B cell (primary cell): ENCODE data around the gene CDC25B. TPM values are rescaled to one million over a fixed set of nuclear protein-coding genes. Genes with fewer than 3 reads are reported as not detected.

Source experiments
- ATAC-seq: fragments of 200-7000 bp; cut with Tn5 transposase; one replicate; pipeline ENCODE4 v1.10.0; 2021; ENCODE audit warnings: low read depth, mild to moderate bottlenecking, moderate number of reproducible peaks, moderate library complexity
- CTCF ChIA-PET: fragments of 350-600 bp; sonication (Branson Sonifier 250); formaldehyde crosslinking; loops from one replicate; lab custom pipeline; 2021; ENCODE audit warnings: antibody characterized with exemption, inconsistent platforms; lab: Charles Lee
- POLR2A ChIA-PET: fragments of 350-600 bp; sonication (Branson Sonifier 250); formaldehyde crosslinking; loops from one replicate; lab custom pipeline; 2021; ENCODE audit warnings: antibody characterized with exemption; lab: Charles Lee
- DNase-seq: peaks from one replicate; pipeline ENCODE4 v3.0.0; 2013
- H2AFZ ChIP-seq: 2 replicates; pipeline ENCODE4 v1.6.1; 2012; ENCODE audit warnings: mild to moderate bottlenecking, low read depth, low read length; ENCODE audit not compliant: insufficient read depth, poor library complexity, severe bottlenecking
- H3K27ac ChIP-seq, 2 donors: 1 replicate in 1 of 2; 2 replicates in 1 of 2; pipeline ENCODE4 v1.5.1; 2012 to 2013; ENCODE audit warnings: low read length in 2 of 2, mild to moderate bottlenecking in 2 of 2, moderate library complexity in 1 of 2
- H3K27me3 ChIP-seq, 4 experiments: fragments of 200-600 bp in 1 of 4; sonication (generic) in 1 of 4; replicated peaks in 1 of 4; 1 replicate in 2 of 4; 2 replicates in 2 of 4; pipeline versions ENCODE4 v1.6.1 to v1.7.0; 2013 to 2016; ENCODE audit warnings: low read length in 3 of 4, mild to moderate bottlenecking in 2 of 4, mixed read lengths in 1 of 4, moderate library complexity in 1 of 4; ENCODE audit not compliant: insufficient read depth in 4 of 4, control insufficient read depth in 3 of 4; ENCODE audit errors: control extremely low read depth in 1 of 4
- H3K36me3 ChIP-seq, 2 experiments: replicated peaks in 1 of 2; 1 replicate in 1 of 2; 2 replicates in 1 of 2; pipeline versions ENCODE4 v1.6.1 to v1.7.1; 2013; ENCODE audit warnings: low read length in 1 of 2; ENCODE audit not compliant: insufficient read depth in 2 of 2, control insufficient read depth in 1 of 2; ENCODE audit errors: control extremely low read depth in 1 of 2, extremely low read depth in 1 of 2
- H3K4me1 ChIP-seq, 2 donors: fragments of 200-600 bp in 1 of 2; sonication (generic) in 1 of 2; 1 replicate in 1 of 2; 2 replicates in 1 of 2; pipeline versions ENCODE4 v1.5.1 to v1.6.1; 2013 to 2017; ENCODE audit warnings: low read length in 2 of 2; ENCODE audit not compliant: control insufficient read depth in 2 of 2, insufficient read depth in 2 of 2
- H3K4me2 ChIP-seq: replicated peaks from 2 replicates; pipeline ENCODE3; 2012; ENCODE audit warnings: mild to moderate bottlenecking, low read depth, low read length; ENCODE audit not compliant: poor library complexity, severe bottlenecking
- H3K4me3 ChIP-seq, 5 experiments: fragments of 200-600 bp in 1 of 5; sonication (generic) in 1 of 5; 1 replicate in 3 of 5; 2 replicates in 2 of 5; pipeline versions ENCODE4 v1.5.1 to v1.7.0; 2011 to 2016; ENCODE audit warnings: low read length in 4 of 5, mild to moderate bottlenecking in 4 of 5, low read depth in 2 of 5, control low read depth in 1 of 5, moderate library complexity in 1 of 5; ENCODE audit not compliant: insufficient read depth in 1 of 5; ENCODE audit errors: control extremely low read depth in 1 of 5, extremely low read depth in 1 of 5
- H3K79me2 ChIP-seq: fragments of 200-600 bp; sonication (generic); one replicate; pipeline ENCODE4 v1.6.0; 2016; ENCODE audit warnings: low read length; ENCODE audit not compliant: control insufficient read depth, insufficient read depth
- H3K9ac ChIP-seq: fragments of 200-600 bp; sonication (generic); 2 replicates; pipeline ENCODE4 v1.6.1; 2017; ENCODE audit warnings: mild to moderate bottlenecking, low read length, moderate library complexity
- H3K9me3 ChIP-seq, 3 donors: one replicate each; pipeline versions ENCODE4 v1.6.1 to v1.7.1; 2013; ENCODE audit warnings: low read length in 2 of 3; ENCODE audit not compliant: control insufficient read depth in 2 of 3, insufficient read depth in 1 of 3; ENCODE audit errors: control extremely low read depth in 1 of 3
- H4K20me1 ChIP-seq: 2 replicates; pipeline ENCODE4 v1.6.0; 2012; ENCODE audit warnings: mild to moderate bottlenecking, low read length; ENCODE audit not compliant: insufficient read depth, control insufficient read depth, poor library complexity, severe bottlenecking
- H3K27ac Mint-ChIP-seq: one replicate; pipeline ENCODE4 v1.8.0; 2021; ENCODE audit warnings: mixed read lengths
- H3K27me3 Mint-ChIP-seq: one replicate; pipeline ENCODE4 v1.8.0; 2021; ENCODE audit warnings: mixed read lengths
- H3K4me1 Mint-ChIP-seq: one replicate; pipeline ENCODE4 v1.8.0; 2021; ENCODE audit warnings: mixed read lengths
- H3K4me3 Mint-ChIP-seq: one replicate; pipeline ENCODE4 v1.8.0; 2021; ENCODE audit warnings: mixed read lengths
- H3K9me3 Mint-ChIP-seq: one replicate; pipeline ENCODE4 v1.8.0; 2022; ENCODE audit warnings: mixed read lengths; ENCODE audit not compliant: insufficient read depth
- EZH2 ChIP-seq: IDR thresholded peaks from 2 replicates; pipeline ENCODE4 v1.6.1; 2012; ENCODE audit warnings: borderline replicate concordance, low read depth, mild to moderate bottlenecking, moderate library complexity, low read length; ENCODE audit not compliant: insufficient read depth, poor library complexity, severe bottlenecking
- WGBS: methylation state at CpG from one replicate; pipeline ENCODE4 v1.1.5; 2013; ENCODE audit warnings: missing lambda C conversion rate; ENCODE audit not compliant: insufficient coverage; 5-methylcytosine and 5-hydroxymethylcytosine counted together
- intact Hi-C: fragments of 100-400 bp; cut with micrococcal nuclease; formaldehyde crosslinking; loops from one replicate; pipeline ENCODE4 v1.10.0; 2022
- polyA plus RNA-seq: library from polyadenylated mRNA; depleted of rRNA; stranded (reverse); fragments of >200 nt; gene quantifications from 2 replicates; pipeline ENCODE4 v1.2.3, GENCODE V29; 2012
- total RNA-seq, 2 donors: library from RNA; stranded (reverse); fragments of 120-200 nt in 1 of 2; gene quantifications; 1 replicate in 1 of 2; 2 replicates in 1 of 2; pipeline versions ENCODE4 v1.2.3 to v1.2.4, GENCODE V29; 2013 to 2022
- TF ChIP-seq, protein P1 (sequence below): fragments of 200-600 bp; IDR thresholded peaks from one replicate; pipeline ENCODE4 v1.8.0; 2022; ENCODE audit warnings: antibody characterized with exemption, mild to moderate bottlenecking

Gene CDC25B
- total and polyA plus RNA-seq, 2 donors (not counting 1 experiment from before 2014, with no cell fraction given) = 72.3 to 114 TPM

DNA sequence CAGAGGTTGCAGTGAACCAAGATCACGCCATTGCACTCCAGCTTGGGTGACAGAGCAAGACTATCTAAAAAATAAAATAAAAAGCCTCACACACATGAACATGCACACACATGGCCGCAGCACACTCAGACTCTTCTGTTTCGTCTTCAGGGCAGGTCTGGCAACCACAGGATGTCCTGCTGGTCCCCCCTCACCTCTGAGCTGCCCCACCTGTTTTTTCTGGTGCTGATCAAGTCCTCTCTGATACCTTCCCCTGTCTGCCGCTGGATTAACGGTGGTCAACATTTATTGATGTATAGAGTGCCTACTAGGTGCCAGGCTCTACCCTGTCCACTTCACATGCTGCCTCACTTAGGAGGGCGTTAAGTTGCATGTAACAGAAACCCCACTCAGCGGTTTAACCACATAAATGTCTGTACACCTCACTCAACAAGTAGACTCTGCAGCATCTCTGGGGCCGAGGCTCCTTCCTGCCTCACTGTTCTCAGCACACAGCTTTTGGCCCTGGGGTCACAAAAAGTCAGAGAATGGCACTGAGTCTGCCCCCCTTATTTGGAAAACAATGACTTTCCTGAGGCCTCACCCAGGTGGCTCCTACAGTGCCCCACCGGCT is 19.7 kb downstream of the CDC25B start:
- no peaks in the 10 kb centered on the region for H3K27me3 Mint-ChIP-seq
- ATAC-seq = no peak
- H3K9me3 Mint-ChIP-seq = no peaks in the 10 kb centered on the region
- ChIA-PET POLR2A (no interaction called here), CTCF (no interaction called here)
- no peak for TF ChIP-seq EZH2
- TF ChIP-seq, protein P1, sequence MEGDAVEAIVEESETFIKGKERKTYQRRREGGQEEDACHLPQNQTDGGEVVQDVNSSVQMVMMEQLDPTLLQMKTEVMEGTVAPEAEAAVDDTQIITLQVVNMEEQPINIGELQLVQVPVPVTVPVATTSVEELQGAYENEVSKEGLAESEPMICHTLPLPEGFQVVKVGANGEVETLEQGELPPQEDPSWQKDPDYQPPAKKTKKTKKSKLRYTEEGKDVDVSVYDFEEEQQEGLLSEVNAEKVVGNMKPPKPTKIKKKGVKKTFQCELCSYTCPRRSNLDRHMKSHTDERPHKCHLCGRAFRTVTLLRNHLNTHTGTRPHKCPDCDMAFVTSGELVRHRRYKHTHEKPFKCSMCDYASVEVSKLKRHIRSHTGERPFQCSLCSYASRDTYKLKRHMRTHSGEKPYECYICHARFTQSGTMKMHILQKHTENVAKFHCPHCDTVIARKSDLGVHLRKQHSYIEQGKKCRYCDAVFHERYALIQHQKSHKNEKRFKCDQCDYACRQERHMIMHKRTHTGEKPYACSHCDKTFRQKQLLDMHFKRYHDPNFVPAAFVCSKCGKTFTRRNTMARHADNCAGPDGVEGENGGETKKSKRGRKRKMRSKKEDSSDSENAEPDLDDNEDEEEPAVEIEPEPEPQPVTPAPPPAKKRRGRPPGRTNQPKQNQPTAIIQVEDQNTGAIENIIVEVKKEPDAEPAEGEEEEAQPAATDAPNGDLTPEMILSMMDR = no peak
- no peaks in the 10 kb centered on the region for H3K27me3 ChIP-seq
- no peak overlapping the region for H3K27ac ChIP-seq
- no peak overlapping the region for H3K4me3 ChIP-seq
- H3K9me3 ChIP-seq = no peaks in the 10 kb centered on the region
- intact Hi-C loops = no loop called here
- H3K4me1 ChIP-seq = peaks cover 14 to 22% of the 10 kb centered on the region in 2 donors
- H3K4me1 Mint-ChIP-seq = peaks cover 21% of the 10 kb centered on the region
- no peaks in the 10 kb centered on the region for H3K79me2 ChIP-seq
- 60% methylated on average over 7 of the region's 9 CpGs for WGBS
- H3K4me3 Mint-ChIP-seq = no peak overlapping the region
- no peak overlapping the region for H2AFZ ChIP-seq
- DNase-seq = no peak
- H3K4me2 ChIP-seq = no peak overlapping the region
- H3K36me3 ChIP-seq = no peaks in the 10 kb centered on the region
- H4K20me1 ChIP-seq = no peaks in the 10 kb centered on the region
- H3K27ac Mint-ChIP-seq = no peak overlapping the region
- H3K9ac ChIP-seq = no peak overlapping the region
